Eye (tissue), 1 donor: ENCODE results near the gene NPIPB2.
"Not testable (repeated sequence)": the region's sequence is repeated elsewhere in the genome, so short reads cannot be mapped to it uniquely, and the experiment has no call there.

Experiments used
- DNase-seq: peaks from one replicate; pipeline ENCODE4 v3.0.0-alpha.2; 2015

Gene NPIPB2

DNA sequence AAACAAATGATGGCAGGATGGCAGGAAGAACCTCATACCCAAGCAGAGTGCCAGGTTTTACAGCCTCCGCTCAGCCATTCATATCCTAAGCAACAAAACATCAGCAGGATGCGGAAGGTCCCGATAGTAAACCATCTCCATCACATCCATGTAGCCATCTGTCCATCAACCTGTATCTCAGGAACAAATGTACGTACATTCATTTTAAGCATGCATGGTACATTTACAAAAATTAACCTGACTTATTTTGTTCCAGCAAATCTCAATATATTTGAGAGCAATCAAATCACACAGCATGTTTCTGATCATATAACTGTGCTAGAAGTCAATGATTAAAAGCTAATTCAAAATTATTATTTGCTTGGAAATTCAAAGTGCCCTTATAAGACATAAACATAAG, at the start of gene NPIPB2:
NPIPB2 (minus strand) TSS at position 101 of the 400 bp plus-strand sequence; CDS start at position 101, 0 bp downstream.
- not testable (repeated sequence) for DNase-seq

DNA sequence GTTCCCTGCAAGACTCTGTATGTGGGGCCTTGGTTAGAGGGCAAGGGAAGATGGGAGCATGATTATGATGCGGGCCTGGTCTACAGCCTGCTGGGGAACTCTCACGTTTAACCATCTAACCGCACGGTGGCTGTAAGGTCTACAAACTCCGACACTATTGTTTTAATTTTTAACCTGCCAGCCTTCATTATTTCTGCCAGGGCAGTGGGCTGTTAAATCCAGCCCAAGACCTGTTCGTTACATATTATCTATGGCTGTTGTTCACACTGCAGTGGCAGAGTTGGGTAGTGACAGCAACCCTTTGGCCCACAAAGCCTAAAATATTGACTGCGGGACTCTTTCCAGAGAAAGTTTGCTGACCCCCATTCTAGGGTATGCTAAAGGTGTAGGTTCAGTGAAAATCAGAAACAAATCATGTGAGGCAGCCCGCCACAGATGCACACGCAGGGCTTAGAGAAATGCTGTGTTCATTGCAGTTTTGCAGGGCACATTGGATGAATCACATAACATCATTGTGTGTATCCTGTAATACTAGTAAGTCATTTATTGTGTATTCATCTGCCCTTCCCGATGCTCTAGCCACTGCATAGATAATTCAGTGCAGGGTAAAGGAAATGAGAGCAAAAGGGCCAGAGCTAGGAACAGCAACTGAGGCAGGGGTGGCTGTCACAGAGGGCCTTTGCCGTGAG, 49.0 kb upstream of the NPIPB2 start:
- DNase-seq = peak; percentile 15

DNA sequence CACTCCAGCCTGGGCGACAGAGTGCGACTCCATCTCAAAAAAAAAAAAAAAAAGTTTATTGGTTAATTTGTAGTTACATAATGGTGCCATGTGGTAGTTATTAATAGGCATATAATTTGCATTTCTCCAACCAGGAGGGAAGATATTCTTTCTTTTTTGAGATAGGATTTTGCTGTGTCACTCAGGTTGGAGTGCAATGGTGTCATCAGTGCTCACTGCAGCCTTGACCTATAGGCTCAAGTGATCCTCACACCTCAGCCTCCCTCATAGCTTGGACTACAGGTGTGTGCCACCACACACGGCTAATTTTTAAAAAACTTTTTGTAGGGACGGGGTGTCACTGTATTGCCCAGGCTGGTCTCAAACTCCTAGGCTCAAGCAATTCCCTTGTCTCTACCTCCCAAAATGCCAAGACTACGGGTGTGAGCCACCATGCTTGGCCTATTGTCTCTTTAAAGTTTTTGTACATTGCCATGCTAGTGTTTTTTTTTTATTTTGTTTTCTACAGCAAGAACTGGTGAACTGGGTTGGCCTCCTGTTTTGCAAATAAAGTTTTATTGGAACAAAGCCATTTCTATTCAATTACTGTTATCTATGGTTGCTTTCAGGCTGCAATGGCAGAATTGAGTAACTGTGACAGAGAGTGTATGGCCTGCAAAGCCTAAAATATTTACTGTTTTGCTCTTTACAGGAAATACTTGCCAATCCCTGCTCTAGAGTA, 46.6 kb upstream of the NPIPB2 start:
- DNase-seq = no peak

DNA sequence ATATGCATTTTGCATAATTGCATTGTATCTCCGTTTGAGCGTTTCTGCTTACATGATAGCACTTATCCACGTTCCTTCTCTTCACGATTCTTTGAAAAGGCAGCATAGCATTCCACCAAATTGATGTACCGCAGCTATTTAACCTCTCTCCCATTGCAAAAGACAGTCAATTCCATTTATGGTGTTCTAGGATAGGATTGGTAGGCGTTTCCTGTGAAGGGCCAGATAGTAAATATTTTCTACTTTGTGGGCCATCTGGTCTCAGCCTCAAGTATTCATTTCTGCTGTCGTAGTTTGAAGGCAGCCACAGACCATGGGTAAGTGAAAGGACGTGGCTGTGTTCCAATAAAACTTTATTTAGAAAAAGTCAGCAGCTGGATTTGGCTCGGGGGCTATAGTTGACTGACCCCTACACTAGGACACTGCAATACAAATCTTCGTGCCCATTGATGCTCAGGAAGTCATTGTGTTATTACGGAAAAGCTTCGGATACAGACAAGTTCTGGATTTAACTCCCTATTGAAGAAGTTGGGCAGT, 44.7 kb upstream of the NPIPB2 start:
- DNase-seq = no peak

DNA sequence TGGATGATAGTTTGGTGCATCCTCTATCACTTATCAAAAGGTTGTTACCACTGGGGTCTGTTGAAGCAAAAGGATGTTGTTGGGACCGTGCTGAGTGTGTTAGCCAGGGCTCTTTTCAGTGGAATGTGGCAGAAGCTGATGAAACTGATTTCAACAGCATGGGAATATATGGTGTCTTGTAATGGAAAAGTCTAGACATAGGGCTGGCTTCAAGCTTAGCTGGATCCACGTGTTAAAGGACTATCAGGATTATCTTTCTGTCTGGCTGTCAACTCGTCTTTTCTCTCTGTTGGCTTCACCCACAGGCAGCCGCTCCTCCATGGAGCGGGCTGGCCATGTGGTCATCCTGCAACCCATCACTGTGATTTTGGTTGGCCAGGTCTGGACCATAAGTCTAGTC, 43.4 kb upstream of the NPIPB2 start:
- DNase-seq = no peak

DNA sequence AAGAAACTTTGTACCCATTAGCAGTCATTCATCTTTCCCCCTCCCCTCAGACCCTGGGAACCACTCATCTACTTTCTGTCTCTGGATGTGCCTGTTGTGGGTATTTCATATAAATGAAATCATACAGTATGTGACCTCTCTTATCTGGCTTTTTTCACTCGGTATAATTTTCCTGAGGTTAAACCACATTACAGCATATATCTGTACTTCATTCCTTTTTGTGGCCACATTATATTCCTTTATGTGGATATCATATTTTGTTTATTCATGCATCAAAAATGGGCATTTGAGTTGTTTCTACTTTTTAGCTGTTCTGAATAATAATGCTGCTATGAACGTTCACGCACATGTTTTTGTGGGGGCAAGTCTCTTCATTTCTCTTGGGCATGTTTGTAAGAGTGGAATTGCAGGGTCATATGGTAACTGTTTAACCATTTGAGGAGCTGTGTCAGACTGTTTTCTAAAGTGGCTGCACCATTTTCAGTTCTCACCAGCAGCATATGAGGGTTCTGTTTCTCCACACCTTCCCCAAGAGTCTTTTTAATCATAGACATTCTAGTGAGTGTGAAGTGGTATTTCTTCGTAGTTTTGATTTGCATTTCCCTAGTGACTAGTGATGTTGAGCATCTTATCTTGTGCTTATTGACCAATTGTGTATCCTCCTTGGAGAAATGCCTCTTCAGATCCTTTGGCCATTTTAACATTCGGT, 38.4 kb upstream of the NPIPB2 start:
- no peak for DNase-seq

DNA sequence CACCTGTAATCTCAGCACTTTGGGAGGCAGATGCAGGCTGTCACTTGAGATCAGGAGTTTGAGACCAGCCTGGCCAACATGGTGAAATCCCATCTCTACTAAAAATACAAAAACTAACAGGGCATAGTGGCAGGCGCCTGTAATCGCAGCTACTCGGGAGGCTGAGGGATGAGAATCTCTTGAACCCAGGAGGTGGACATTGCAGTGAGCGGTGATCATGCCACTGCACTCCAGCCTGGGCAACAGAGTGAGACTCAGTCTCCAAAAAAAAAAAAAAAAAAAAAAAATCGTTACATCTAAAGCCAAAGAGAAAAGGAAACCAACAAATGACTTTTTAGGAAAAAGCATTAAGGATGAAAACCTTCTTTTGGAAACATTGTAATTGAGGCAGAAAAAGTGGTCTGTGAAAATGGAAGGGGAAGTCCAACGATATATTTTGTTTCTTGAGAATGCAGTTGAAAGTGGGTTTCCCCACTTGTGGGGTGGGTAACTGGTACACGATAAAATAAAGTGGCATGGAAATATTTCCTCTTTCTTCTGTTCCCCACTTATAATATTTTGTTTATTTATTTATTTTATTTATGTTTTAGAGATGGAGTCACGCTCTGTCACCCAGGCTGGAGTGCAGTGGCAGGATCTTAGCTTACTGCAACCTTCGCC, 37.3 kb upstream of the NPIPB2 start:
- no peak for DNase-seq

DNA sequence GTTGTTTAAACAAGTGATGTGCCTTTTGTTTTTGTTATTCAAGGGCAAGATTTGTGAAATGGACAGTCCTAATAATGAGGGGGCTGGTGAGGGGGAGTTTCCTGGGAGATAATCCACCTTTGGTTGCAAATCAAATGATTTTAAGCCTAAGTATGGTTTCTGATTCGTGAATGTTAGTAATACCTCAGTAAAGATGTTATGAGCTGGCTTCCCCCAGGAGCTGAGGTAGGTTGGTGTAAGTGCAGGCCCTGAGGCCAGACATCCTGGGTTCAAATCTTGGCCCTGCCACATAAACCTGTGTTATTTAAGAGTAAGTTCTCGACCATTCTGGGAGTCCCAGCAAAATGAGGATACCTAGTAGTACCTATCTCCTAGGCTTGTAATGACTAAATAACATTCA, 36.2 kb upstream of the NPIPB2 start:
- no peak for DNase-seq

DNA sequence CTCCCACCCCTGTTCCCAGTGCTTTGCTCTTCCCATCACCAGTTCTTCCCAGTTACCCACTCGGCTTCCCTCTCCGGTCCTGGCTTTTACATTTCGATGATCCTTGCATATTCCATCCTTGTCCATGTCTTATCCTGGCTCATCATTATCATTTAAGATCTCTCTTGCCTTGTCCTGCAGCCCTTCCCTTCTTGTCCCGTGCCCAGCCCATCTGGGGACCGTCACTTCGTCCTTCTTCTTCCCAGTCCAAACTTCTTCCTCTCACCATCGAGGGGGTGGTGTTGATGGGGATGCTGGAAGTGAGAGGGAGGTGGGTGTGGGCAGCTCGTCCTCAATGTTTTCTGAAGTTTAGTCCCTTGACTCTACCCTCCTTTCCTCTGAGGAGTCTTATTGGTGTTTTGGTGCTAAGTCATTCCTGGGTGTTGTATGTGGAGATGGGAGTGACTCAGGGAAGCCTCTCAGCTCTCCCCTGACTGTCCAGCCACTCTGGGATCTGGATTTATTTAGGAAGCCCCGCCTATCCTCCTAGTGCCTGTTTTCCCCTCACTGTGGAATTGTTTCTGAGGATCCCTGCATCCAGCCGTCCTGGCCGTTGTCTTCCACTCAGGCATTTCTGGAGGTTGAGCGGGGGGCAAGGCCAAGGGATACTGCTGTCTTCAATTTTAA, 35.7 kb upstream of the NPIPB2 start:
- peak; percentile 11 for DNase-seq

DNA sequence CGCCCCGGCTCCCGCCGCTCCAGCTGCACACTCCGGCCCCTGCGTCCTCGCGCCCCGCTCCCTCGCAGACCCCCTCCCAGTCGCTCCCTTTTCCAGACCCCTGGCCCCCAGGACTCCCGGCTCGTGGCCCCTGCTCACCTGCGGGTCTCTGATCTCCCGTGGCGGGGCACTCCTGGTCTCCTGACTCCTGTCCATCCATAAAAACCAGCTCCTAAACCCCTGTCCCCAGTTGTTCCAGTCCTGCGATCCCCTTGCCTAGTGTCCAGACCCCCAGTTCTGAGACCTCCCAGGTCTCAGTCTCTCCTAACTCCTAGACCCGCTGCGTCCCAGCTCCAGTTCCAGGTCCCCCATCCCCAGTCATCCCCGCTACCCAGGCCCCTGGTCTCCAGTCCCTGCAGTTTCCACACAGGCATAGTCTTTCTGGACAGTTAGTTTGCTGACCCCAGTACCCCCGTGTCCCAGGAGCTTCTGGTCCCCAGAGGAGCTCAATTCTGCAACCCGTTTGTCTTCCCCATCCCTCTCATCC, 35.1 kb upstream of the NPIPB2 start:
- peak; percentile 50 for DNase-seq

DNA sequence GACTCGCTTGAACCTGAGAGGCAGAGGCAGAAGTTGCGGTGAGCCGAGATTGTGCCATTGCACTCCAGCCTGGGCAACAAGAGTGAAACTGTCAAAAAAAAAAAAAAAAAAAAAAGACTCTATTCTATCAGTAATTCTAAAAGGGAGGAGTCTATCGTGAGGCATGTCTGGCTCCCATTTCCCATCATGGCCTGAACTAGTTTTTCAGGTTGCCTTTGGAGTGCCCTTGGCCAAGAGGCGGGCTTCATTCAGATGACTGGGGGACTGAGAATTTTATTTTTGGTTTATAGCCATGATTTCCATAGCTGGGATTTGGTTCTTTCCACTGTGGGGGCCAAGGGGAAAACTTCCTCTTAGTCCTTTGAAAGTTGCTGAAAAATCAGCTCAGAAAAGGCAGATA, 31.2 kb upstream of the NPIPB2 start:
- no peak for DNase-seq

DNA sequence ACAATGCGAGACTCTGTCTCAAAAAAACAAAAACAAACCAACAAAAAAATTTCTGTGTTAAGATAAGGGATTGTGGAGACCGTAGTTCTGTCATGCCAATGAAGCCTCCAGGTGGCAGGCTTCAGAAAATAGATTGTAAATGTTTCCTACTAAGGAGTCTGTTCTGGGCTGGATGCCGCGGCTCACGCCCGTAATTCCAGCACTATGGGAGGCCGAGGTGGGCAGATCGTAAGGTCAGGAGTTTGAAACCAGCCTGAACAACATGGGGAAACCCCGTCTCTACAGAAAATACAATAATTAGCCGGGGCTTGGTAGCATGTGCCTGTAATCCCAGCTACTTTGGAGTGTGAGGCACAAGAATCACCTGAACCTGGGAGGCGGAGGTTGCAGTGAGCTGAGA, 30.3 kb upstream of the NPIPB2 start:
- no peak for DNase-seq

DNA sequence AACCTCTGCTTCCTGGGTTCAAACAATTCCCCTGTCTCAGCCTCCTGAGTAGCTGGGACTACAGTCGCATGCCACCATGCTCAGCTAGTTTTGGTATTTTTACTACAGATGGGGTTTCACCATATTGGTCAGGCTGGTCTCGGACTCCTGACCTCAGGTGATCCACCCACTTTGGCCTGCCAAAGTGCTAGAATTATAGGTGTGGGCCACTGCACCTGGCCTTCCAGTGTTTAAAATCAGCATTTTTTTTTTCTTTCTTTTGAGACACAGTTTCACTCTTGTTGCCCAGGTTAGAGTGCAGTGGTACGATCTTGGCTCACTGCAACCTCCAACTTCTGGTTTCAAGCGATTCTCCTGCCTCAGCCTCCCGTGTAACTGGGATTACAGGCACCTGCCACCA, 28.4 kb upstream of the NPIPB2 start:
- DNase-seq = not testable (repeated sequence)

DNA sequence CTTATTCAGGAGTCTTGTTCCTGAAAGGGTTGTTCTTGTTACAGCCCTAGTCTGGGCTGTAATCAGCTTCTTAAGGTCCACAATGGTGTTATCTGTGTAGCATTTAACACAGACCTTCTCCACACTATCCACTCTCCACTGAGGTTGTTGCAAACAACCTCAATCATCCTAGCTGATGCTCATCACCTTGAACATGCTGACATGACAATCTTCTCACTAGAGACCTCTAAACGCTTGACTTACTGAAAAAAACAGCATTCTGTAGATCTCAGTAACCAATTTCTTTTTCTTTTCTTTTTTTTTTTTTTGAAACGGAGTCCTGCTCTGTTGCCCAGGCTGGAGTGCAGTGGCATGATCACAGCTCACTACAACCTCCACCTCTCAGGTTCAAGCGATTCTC, 26.7 kb upstream of the NPIPB2 start:
- no peak for DNase-seq

DNA sequence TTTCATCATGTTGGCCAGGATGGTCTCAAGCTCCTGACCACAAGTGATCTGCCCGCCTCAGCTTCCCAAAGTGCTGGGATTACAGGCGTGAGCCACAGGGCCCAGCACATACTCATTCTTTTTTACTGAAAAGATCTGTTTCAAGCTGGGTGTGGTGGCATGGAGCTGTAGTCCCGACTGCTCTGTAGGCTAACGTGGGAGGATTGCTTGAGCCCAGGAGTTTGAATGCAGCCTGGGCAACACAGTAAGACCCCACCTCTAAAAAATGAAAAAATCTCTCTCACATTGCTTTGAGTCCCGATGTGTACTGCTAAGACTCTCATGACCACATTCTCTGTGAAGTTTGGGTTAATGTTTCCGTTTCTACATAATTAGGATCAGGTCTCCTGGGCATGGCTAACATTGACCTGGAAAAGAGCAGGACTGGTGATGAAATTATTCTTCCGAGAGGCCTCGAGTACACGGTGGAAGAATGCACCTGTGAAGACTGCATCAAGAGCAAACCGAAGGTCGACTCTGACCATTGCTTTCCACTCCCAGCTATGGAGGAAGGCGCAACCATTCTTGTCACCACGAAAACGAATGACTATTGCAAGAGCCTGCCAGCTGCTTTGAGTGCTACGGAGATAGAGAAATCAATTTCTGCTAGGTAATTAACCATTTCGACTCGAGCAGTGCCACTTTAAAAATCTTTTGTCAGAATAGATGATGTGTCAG, 25.5 kb upstream of the NPIPB2 start:
- no peak for DNase-seq

DNA sequence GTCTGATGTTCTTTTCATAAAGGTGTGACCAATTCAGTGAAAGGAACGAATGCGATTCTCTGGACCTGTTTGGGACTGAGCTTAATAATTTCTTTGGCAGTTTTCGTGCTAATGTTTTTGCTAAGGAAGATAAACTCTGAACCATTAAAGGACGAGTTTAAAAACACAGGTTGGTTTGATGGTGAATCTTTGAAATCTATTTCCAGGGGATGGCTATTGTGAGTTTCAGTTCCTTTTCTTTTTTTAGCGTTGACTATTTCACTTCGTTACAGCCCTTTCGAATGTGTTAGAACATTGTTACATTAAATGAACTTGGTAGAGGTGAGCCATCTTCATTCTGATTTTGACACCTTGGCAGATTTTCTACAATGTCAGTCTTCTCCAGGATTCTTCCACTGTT, 24.3 kb upstream of the NPIPB2 start:
- DNase-seq = no peak

DNA sequence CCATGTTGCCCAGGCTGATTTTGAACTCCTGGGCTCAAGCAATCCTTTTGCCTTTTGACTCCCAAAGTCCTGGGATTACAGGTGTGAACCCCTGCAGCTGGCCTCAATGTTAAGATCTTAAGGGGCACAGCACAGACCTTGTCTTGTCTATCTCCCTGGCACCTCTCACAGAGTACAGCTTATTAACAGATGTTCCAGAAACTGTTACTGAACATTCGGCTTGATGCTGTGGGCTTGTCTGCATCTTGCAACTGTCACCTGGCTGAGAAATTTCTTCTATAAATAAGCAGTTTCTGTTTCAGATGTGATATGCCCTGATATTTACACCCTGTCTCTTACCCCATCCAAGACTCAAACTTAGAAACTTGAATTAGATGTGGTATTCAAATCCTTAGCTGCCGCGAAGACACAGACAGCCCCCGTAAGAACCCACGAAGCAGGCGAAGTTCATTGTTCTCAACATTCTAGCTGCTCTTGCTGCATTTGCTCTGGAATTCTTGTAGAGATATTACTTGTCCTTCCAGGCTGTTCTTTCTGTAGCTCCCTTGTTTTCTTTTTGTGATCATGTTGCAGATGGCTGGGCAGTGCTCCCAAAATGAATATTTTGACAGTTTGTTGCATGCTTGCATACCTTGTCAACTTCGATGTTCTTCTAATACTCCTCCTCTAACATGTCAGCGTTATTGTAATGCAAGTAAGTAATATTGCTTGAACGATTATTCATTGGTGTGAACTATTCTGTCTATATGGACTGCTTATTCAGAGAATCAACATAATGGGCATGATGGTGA, 23.1 kb upstream of the NPIPB2 start, which contains the start of gene TNFRSF17:
TNFRSF17 (plus strand) TSS at position 450 of the 791 bp plus-strand sequence; CDS start at position 565, 115 bp downstream.
- DNase-seq = no peak

DNA sequence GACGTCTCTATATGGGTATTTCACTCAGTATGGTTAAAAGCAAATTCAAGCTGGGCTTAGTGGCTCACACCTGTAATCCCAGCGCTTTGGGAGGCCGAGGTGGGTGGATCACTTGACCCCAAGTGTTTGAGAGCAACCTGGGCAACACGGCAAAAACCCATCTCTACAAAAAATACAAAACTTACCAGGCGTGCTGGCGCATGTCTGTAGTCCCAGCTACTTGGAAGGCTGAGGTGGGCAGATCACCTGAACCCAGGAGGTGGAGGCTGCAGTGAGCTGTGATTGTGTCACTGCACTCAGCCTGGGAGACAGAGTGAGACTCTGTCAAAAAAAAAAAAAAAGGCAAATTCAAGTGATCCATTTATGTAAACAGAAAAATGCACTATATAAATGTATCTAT, 21.9 kb upstream of the NPIPB2 start:
- no peak for DNase-seq

DNA sequence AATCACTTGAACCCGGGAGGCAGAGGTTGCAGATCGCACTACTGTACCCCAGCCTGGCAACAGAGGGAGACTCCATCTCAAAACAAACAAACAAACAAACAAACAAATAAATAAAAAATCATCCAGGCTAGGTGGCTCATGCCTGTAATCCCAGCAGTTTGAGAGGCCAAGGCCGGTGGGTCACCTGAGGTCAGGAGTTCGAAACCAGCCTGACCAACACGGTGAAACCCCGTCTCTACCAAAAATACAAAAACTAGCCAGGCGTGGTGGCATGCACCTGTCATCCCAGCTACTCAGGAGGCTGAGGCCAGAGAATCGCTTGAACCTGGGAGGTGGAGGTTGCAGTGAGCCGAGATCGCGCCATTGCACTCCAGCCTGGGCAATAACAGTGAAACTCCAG, 21.1 kb upstream of the NPIPB2 start:
- not testable (repeated sequence) for DNase-seq

DNA sequence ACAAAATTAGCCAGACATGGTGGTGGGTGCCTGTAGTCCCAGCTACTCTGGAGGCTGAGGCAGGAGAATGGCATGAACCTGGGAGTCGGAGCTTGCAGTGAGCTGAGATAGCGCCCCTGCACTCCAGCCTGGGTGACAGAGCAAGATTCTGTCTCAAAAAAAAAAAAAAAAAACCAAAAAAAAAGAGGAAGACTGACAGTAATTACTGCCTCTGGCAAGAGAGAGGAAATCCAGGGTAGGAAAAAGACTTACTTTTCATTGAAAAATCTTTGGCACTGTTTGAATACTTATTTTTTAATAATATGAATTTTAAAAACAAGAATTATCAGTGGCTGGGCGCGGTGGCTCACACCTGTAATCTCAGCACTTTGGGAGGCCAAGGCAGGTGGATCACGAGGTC, 20.6 kb upstream of the NPIPB2 start:
- DNase-seq = not testable (repeated sequence)
